Measurements from ENCODE around the gene PUM1. TPM values are rescaled to one million over a fixed set of nuclear protein-coding genes. Genes with fewer than 3 reads are reported as not detected.

PUM1 gene
- total and polyA plus RNA-seq, 2 of the 8 experiments (the other 6 are each of a cell fraction or from before 2014, with no cell fraction given), result 122 to 177 TPM

DNA sequence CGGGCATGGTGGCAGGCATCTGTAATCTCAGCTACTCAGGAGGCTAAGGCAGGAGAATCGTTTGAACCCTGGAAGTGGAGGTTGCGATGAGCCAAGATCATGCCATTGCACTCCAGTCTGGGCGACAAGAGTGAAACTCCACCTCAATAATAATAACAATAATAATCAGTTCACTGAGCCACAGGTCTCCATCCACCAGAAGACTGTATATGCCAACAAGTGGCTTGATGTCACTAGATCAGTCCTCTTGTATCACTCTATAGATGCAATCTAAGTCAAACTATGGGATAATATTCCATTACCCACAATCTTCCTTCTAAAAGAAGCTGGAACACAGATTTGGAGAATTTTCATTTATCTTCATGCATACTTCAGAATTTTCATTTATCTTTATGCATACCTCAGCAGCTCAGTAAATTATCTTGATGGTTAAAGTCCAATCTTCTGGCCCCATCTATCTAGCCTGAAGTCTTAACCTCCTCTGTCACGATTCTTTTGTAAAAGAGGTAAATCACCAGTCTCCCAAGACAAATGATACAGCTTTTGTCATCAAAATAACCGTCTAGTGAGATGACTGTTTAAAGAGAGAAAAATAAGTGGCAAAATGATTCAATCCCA, 61.8 kb downstream of the PUM1 start:
- Histone ChIP-seq H4K91ac (replicated peaks; ENCODE audit: insufficient read length, low read length) (no peak overlapping the region), H3K9ac (replicated peaks in 1 of 4; ENCODE audit: extremely low read depth in 1 of 4, low read depth in 3 of 4, low read length in 3 of 4) (no peak overlapping the region), H3K4me1 (replicated peaks in 1 of 4; ENCODE audit: control insufficient read depth in 3 of 4, insufficient read depth in 4 of 4, low read length in 3 of 4) (no peaks in the 10 kb centered on the region), H3K23ac (ENCODE audit: insufficient read length) (no peak overlapping the region), H3K23me2 (ENCODE audit: low read depth, low read length) (no peaks in the 10 kb centered on the region), H3K56ac (replicated peaks; ENCODE audit: insufficient read length, low read depth, low read length) (no peak overlapping the region), H2BK20ac (ENCODE audit: low read length) (no peak overlapping the region), H2BK12ac (ENCODE audit: low read depth, low read length) (no peak overlapping the region), H3K27ac (ENCODE audit: low read depth, low read length) (no peak overlapping the region), H3K4me3 (ENCODE audit: extremely low read depth in 1 of 4, insufficient read depth in 2 of 4, low read depth in 3 of 4, low read length in 4 of 4) (no peak overlapping the region), H4K8ac (ENCODE audit: extremely low read depth, insufficient read depth, low read length) (no peak overlapping the region), H3K4me2 (ENCODE audit: insufficient read depth in 1 of 2, low read depth in 2 of 2, low read length in 2 of 2) (no peak overlapping the region), H4K20me1 (replicated peaks in 1 of 2; ENCODE audit: control insufficient read depth in 1 of 2, insufficient read depth in 2 of 2, low read length in 2 of 2) (peaks cover 16 to 23% of the 10 kb centered on the region in 2 experiments), H2AK5ac (ENCODE audit: low read depth, low read length) (no peak overlapping the region), H3K27me3 (replicated peaks in 1 of 4; ENCODE audit: control insufficient read depth in 3 of 4, extremely low read depth in 1 of 4, insufficient read depth in 3 of 4, low read length in 3 of 4) (no peaks in the 10 kb centered on the region), H3K4ac (replicated peaks; ENCODE audit: insufficient read length, low read depth, low read length) (no peak overlapping the region), H2BK15ac (ENCODE audit: low read length) (no peak overlapping the region), H3K18ac (ENCODE audit: extremely low read depth, low read length) (no peak overlapping the region), H2AFZ (ENCODE audit: low read length) (no peak overlapping the region), H4K5ac (ENCODE audit: insufficient read length, low read depth, low read length) (no peak overlapping the region), H3K79me1 (ENCODE audit: low read depth, low read length) (peaks cover 5% of the 10 kb centered on the region; the same call in 1 of the 2 replicates), H3K36me3 (ENCODE audit: control insufficient read depth in 2 of 4, insufficient read depth in 4 of 4, low read length in 3 of 4) (peaks cover 0 to 39% (median 15%) of the 10 kb centered on the region in 4 experiments), H2BK120ac (replicated peaks; ENCODE audit: low read depth, low read length) (no peak overlapping the region), H3K9me3 (ENCODE audit: insufficient read depth in 2 of 2, low read depth in 1 of 2, low read length in 1 of 2) (no peaks in the 10 kb centered on the region), H3K14ac (ENCODE audit: insufficient read length) (no peak overlapping the region), H3K79me2 (ENCODE audit: control insufficient read depth in 1 of 2, insufficient read depth in 2 of 2, low read length in 2 of 2) (peaks cover 3 to 94% of the 10 kb centered on the region in 2 experiments; a peak in 3 of 4 replicates), H2BK5ac (ENCODE audit: low read depth, low read length) (no peak overlapping the region)
- ChIA-PET POLR2A (ENCODE audit: partially characterized antibody) (interaction anchor here (0.8 to 2.5 kb wide), 6 partner anchors 9 to 61 kb away, joined by 3 to 10 read pairs (median 3); partner anchors contain the start of gene PUM1), CTCF (ENCODE audit: partially characterized antibody) (interaction anchor here (0.6 to 1.0 kb wide), 2 partner anchors 9 to 1838 kb away, joined by 3 read pairs; no protein-coding TSS in a partner anchor)
- FAIRE-seq (no peak), DNase-seq (ENCODE audit: low read depth in 1 of 2, low spot score in 2 of 2) (no peak)
- WGBS, 2 experiments (ENCODE audit: extremely low coverage in 1 of 2, insufficient coverage in 1 of 2, insufficient read length in 1 of 2, insufficient replicate concordance in 2 of 2, low coverage in 1 of 2, low lambda C conversion rate in 2 of 2, missing lambda C conversion rate in 1 of 2), result 89% methylated on average over 6 of the region's 6 CpGs; no CpG with 5 or more reads in 1 of the 2 experiments
- TF ChIP-seq EZH2 (IDR thresholded peaks at IDR 0.05; ENCODE audit: low read depth, low read length, severe bottlenecking) (no peak), ZNF274 (IDR thresholded peaks at IDR 0.05; ENCODE audit: borderline replicate concordance, extremely low read depth, low read length) (no peak), SIRT6 (IDR thresholded peaks at IDR 0.05; ENCODE audit: low read length) (no peak), POLR2AphosphoS5 (IDR thresholded peaks at IDR 0.05; ENCODE audit: low read depth, low read length) (no peak), GABPA (IDR thresholded peaks at IDR 0.05; ENCODE audit: borderline replicate concordance, insufficient read depth, low read length) (no peak), MAFK (IDR thresholded peaks at IDR 0.05; ENCODE audit: low read depth, low read length) (no peak), BCL11A (IDR thresholded peaks at IDR 0.05; ENCODE audit: low read depth in 2 of 2, low read length in 2 of 2) (no peak), KDM1A (IDR thresholded peaks at IDR 0.05; ENCODE audit: borderline replicate concordance, low read length) (no peak), CTBP2 (IDR thresholded peaks at IDR 0.05; ENCODE audit: borderline replicate concordance, insufficient read depth, insufficient read length, low read length) (no peak), FOSL1 (IDR thresholded peaks at IDR 0.05; ENCODE audit: insufficient read depth, low read depth, low read length) (no peak)
- TF ChIP-seq, protein P1, sequence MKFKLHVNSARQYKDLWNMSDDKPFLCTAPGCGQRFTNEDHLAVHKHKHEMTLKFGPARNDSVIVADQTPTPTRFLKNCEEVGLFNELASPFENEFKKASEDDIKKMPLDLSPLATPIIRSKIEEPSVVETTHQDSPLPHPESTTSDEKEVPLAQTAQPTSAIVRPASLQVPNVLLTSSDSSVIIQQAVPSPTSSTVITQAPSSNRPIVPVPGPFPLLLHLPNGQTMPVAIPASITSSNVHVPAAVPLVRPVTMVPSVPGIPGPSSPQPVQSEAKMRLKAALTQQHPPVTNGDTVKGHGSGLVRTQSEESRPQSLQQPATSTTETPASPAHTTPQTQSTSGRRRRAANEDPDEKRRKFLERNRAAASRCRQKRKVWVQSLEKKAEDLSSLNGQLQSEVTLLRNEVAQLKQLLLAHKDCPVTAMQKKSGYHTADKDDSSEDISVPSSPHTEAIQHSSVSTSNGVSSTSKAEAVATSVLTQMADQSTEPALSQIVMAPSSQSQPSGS (IDR thresholded peaks at IDR 0.05; ENCODE audit: low read length), result no peak

Measured in H1 (cell line).